GM12874 (cell line): ENCODE measurements around the gene INSYN1.

Experiments
- CTCF ChIP-seq: IDR thresholded peaks from 2 replicates; pipeline ENCODE4 v1.5.1; 2011; ENCODE audit warnings: low read depth, mild to moderate bottlenecking, control low read depth, low read length, moderate library complexity; ENCODE audit not compliant: insufficient read depth

Gene INSYN1

GRCh38 chr15:73794443-73795133 is 41.4 kb upstream of the INSYN1 start:
- TF ChIP-seq CTCF = no peak

- no peak for TF ChIP-seq CTCF
Observed at GRCh38 chr15:73792415-73792814, 39.3 kb upstream of the INSYN1 start.

- no peak for TF ChIP-seq CTCF
Observed at GRCh38 chr15:73789521-73790240, 36.5 kb upstream of the INSYN1 start.

GRCh38 chr15:73787621-73788020 is 34.5 kb upstream of the INSYN1 start:
- TF ChIP-seq CTCF = no peak

GRCh38 chr15:73786538-73786937 is 33.4 kb upstream of the INSYN1 start:
- no peak for TF ChIP-seq CTCF

GRCh38 chr15:73784291-73784690 is 31.1 kb upstream of the INSYN1 start:
- no peak for TF ChIP-seq CTCF

GRCh38 chr15:73782344-73782959 is 29.3 kb upstream of the INSYN1 start:
- no peak for TF ChIP-seq CTCF
